GM12865 (cell line): ENCODE measurements around the gene AFF2.

Experiments used
- DNase-seq: peaks from one replicate; pipeline ENCODE4 v3.0.0; 2010; ENCODE audit warnings: low read depth
- H3K4me3 ChIP-seq: 2 replicates; pipeline ENCODE4 v1.5.1; 2011; ENCODE audit warnings: mild to moderate bottlenecking, low read depth, low read length, control low read depth
- TF ChIP-seq, protein P1 (sequence below): IDR thresholded peaks from 2 replicates; pipeline ENCODE4 v1.5.1; 2011; ENCODE audit warnings: low read length, control low read depth, low read depth, inconsistent platforms; ENCODE audit not compliant: insufficient read depth; ENCODE audit errors: missing control alignments

AFF2 gene

DNA sequence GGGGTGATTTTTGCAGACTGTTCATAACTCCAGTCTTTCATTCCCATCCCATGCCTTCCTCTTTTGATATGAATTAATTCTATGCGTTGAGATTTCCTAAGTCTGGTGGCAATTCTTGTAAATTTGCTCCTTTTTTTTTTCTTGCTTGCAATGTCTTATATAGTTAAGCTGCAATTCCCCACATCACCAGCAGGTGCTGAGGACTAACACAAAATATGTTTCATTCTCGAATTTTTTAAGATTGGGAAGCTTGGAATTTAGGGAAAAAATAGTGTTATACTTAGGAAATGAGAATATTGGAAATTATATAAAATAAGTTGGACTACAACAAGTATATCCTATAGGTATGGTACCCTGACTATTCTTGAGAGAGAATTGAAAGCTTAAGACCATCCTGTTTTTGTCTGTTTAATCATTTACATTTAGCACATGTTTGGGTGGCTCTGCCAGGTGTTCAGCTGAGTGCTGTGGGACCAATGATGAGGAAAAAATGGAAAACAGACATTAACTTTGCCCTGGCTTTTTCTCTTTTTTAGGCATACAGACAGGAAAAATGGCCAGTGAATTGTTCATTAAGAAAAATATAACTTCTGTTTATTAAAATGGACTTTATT is 30.2 kb downstream of the AFF2 start:
- TF ChIP-seq, protein P1, sequence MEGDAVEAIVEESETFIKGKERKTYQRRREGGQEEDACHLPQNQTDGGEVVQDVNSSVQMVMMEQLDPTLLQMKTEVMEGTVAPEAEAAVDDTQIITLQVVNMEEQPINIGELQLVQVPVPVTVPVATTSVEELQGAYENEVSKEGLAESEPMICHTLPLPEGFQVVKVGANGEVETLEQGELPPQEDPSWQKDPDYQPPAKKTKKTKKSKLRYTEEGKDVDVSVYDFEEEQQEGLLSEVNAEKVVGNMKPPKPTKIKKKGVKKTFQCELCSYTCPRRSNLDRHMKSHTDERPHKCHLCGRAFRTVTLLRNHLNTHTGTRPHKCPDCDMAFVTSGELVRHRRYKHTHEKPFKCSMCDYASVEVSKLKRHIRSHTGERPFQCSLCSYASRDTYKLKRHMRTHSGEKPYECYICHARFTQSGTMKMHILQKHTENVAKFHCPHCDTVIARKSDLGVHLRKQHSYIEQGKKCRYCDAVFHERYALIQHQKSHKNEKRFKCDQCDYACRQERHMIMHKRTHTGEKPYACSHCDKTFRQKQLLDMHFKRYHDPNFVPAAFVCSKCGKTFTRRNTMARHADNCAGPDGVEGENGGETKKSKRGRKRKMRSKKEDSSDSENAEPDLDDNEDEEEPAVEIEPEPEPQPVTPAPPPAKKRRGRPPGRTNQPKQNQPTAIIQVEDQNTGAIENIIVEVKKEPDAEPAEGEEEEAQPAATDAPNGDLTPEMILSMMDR: peak; percentile 43
- peak; percentile 33 for DNase-seq
- H3K4me3 ChIP-seq: no peak overlapping the region

DNA sequence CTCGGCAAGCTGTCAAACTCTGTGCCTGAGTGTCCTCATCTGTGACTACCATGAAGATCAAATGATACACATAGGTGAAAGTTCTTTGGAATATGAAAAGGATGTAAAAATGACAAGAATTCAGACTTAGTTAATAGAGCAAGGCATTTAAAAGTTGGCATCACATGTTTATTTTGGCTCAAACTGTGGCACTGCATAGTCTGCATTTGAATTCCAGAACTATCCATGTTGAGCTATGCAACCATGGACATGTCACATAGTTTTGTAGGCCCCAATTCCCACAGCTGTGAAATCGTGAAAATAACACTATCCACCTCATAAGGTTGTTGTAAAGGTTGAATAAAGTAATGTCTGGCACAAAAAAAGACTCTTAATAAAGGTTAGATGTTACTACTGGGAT is 33.9 kb downstream of the AFF2 start:
- no peak overlapping the region for H3K4me3 ChIP-seq
- no peak for DNase-seq
- TF ChIP-seq, protein P1: no peak

DNA sequence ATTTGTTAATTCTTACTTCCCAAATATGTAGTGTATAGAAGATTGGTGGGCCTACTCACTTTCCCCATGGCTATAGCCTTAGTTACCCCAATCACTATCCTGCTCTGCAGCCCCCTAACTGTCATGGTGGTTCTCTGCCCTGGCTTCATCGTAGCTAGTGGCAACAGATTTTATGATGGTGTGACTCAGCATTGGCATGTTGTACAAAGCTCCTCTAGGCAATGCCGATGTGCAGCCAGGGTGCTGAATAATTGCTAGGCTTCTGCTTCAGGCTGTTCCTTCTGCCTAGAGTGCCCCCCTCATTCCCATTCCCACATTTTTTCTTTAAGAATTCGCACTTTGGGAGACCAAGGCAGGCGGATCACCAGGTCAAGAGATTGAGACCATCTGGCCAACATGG is 35.2 kb downstream of the AFF2 start:
- TF ChIP-seq, protein P1: no peak
- DNase-seq: no peak
- no peak overlapping the region for H3K4me3 ChIP-seq

DNA sequence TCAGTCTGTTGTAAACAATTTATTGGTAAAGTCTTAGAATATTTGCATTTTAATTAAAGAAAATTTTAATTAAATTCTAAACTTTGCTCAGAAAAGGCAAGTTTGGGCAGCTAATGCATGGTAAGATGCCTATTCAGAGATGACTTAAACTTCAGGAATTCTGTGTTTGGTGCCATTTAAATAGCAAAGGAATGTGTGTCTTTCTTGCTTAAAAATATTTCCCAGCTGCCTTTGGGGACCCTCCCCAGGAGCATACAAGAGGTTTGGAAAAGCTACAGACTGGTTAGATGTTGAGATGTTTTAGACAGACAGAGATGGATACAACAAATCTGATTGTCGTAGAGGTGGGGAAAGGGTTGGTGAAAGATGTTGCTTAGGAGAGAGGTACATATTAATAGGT is 36.5 kb downstream of the AFF2 start:
- TF ChIP-seq, protein P1: no peak
- DNase-seq: no peak
- H3K4me3 ChIP-seq: no peak overlapping the region

DNA sequence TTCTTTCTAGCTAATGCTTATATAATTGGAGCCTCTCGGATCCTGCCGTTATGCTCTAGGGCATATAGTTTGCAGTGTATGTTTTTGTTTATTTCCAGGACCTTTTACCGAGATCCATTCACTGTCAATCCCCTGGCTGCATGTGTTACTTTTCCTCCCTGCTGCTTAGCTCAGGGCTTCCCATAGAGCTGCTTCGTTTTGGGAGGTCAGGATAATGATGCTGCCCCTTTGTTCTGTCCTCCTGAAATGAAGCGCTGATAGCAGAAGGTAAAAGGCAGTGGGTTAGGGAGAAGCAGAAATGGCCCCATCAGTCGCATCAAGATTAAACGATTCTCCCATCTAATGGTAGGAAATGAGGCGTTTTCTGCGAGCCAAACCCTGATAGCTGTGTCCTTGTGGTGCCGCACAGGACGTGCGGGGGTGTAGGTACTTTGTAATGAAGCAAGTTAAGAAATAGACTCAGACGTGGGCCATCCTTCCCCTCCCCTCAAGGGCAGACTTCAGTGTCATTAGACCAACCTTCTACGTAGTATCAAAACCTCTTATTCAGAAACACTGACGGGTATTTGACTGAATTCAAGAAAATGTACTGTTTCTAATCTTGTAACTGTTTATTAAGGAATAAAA is 37.3 kb downstream of the AFF2 start:
- H3K4me3 ChIP-seq: no peak overlapping the region
- TF ChIP-seq, protein P1: no peak
- DNase-seq: no peak

DNA sequence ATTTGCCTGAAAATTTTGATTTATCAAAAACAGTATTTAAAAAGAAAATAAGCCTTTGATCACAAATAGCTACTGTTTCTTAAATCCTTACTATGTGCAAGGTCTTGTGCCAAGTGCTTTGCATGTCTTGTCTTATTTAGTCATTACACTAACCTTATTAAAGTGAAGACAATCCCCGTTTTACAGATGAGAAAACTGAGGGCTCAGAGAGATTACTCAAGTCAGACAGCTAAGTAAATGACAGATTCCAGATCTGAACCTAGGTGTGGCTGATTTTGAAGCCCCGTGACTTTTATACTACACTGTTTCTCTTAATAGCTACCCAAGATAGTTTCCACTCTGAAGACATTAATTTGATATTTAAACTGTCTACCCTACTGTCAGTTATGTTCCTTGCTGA is 38.2 kb downstream of the AFF2 start:
- TF ChIP-seq, protein P1: no peak
- no peak for DNase-seq
- no peak overlapping the region for H3K4me3 ChIP-seq

DNA sequence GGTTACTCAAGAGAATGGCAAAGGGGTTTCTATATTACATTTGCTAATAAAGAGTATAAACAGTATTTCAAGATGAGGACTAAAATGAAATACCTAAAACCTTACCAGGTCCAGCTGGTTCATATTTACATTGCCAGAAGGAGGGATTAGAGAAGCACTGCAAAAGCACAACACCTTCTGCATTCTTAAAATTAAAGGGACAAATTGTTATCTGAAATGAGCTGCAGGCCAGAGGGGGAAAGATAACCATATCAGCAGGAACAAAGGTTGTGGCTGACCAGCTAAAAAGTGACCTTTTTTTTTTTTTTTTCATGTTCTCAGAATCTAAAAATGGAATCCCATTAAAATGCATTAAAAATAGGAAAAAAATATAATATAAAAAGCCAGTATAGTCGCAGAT is 39.7 kb downstream of the AFF2 start:
- DNase-seq: no peak
- TF ChIP-seq, protein P1: no peak
- no peak overlapping the region for H3K4me3 ChIP-seq
